HEK293 (cell line): ENCODE measurements around the gene MYO1C.

Source experiments
- CTCF ChIP-seq: fragments of 450-650 bp; formaldehyde crosslinking; IDR thresholded peaks from 2 replicates; pipeline ENCODE4 v1.5.1; 2016; ENCODE audit warnings: missing biosample characterization, missing genetic modification characterization
- ZBTB7A ChIP-seq: fragments of 450-650 bp; formaldehyde crosslinking; IDR thresholded peaks from 2 replicates; pipeline ENCODE4 v1.5.1; 2016; ENCODE audit warnings: low read depth, missing biosample characterization, missing genetic modification characterization
- ZNF274 ChIP-seq, 2 experiments: fragments of 200-500 bp in 1 of 2; fragments of 450-650 bp in 1 of 2; sonication (Bioruptor generic) in 1 of 2; formaldehyde crosslinking in 1 of 2; IDR thresholded peaks; 2 replicates each; pipeline versions ENCODE4 v1.5.1 to v1.6.1; 2014 to 2016; ENCODE audit warnings: borderline replicate concordance in 1 of 2, inconsistent platforms in 1 of 2, low read length in 1 of 2, missing biosample characterization in 1 of 2, missing genetic modification characterization in 1 of 2
- ZNF302 ChIP-seq: fragments of 450-650 bp; formaldehyde crosslinking; IDR thresholded peaks from 2 replicates; pipeline ENCODE4 v1.5.1; 2016; ENCODE audit warnings: missing biosample characterization, missing genetic modification characterization, low read depth
- ZNF660 ChIP-seq: fragments of 450-650 bp; IDR thresholded peaks from 2 replicates; pipeline ENCODE4 v1.5.1; 2018; ENCODE audit warnings: missing biosample characterization, mild to moderate bottlenecking, missing genetic modification characterization
- ZNF704 ChIP-seq: fragments of 450-650 bp; formaldehyde crosslinking; IDR thresholded peaks from 2 replicates; pipeline ENCODE4 v1.5.1; 2016; ENCODE audit warnings: missing biosample characterization, missing genetic modification characterization
- ZNF768 ChIP-seq: fragments of 450-650 bp; formaldehyde crosslinking; IDR thresholded peaks from 2 replicates; pipeline ENCODE4 v1.5.1; 2018; ENCODE audit warnings: missing biosample characterization, mild to moderate bottlenecking, missing genetic modification characterization
- ZSCAN30 ChIP-seq: fragments of 450-650 bp; IDR thresholded peaks from 2 replicates; pipeline ENCODE4 v1.5.1; 2018; ENCODE audit warnings: missing biosample characterization, mild to moderate bottlenecking, missing genetic modification characterization, moderate library complexity
- TF ChIP-seq, protein P1 (sequence below): IDR thresholded peaks from 2 replicates; pipeline ENCODE4 v1.6.1; 2011; ENCODE audit warnings: mild to moderate bottlenecking, low read depth, low read length, borderline replicate concordance
- TF ChIP-seq, protein P2 (sequence below): fragments of 450-650 bp; formaldehyde crosslinking; IDR thresholded peaks from 2 replicates; pipeline ENCODE4 v1.5.1; 2016; ENCODE audit warnings: missing biosample characterization, missing genetic modification characterization, low read depth

- TF ChIP-seq ZSCAN30, result no peak
- TF ChIP-seq ZNF274 (IDR thresholded peaks at IDR 0.05; ENCODE audit: low read length), result no peak
- no peak for TF ChIP-seq ZNF274 (tag by site-specific recombination; IDR thresholded peaks at IDR 0.05; ENCODE audit: borderline replicate concordance)
- no peak for TF ChIP-seq ZNF302 (tag by site-specific recombination)
- no peak for TF ChIP-seq CTCF (tag by site-specific recombination)
- TF ChIP-seq ZNF660, result no peak
- TF ChIP-seq, protein P1, sequence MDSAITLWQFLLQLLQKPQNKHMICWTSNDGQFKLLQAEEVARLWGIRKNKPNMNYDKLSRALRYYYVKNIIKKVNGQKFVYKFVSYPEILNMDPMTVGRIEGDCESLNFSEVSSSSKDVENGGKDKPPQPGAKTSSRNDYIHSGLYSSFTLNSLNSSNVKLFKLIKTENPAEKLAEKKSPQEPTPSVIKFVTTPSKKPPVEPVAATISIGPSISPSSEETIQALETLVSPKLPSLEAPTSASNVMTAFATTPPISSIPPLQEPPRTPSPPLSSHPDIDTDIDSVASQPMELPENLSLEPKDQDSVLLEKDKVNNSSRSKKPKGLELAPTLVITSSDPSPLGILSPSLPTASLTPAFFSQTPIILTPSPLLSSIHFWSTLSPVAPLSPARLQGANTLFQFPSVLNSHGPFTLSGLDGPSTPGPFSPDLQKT, result no peak
- TF ChIP-seq, protein P2, sequence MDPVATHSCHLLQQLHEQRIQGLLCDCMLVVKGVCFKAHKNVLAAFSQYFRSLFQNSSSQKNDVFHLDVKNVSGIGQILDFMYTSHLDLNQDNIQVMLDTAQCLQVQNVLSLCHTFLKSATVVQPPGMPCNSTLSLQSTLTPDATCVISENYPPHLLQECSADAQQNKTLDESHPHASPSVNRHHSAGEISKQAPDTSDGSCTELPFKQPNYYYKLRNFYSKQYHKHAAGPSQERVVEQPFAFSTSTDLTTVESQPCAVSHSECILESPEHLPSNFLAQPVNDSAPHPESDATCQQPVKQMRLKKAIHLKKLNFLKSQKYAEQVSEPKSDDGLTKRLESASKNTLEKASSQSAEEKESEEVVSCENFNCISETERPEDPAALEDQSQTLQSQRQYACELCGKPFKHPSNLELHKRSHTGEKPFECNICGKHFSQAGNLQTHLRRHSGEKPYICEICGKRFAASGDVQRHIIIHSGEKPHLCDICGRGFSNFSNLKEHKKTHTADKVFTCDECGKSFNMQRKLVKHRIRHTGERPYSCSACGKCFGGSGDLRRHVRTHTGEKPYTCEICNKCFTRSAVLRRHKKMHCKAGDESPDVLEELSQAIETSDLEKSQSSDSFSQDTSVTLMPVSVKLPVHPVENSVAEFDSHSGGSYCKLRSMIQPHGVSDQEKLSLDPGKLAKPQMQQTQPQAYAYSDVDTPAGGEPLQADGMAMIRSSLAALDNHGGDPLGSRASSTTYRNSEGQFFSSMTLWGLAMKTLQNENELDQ, result no peak
- TF ChIP-seq ZNF704 (tag by site-specific recombination), result no peak
- no peak for TF ChIP-seq ZNF768
- no peak for TF ChIP-seq ZBTB7A (tag by site-specific recombination)
Measured at GRCh38 chr17:1440921-1441320, 51.6 kb downstream of the MYO1C start.
